Lower lobe of right lung (tissue), 2 donors: ENCODE data around the gene TSSK6. TPM values are rescaled to one million over a fixed set of nuclear protein-coding genes. Genes with fewer than 3 reads are reported as not detected.

Experiments used
- ATAC-seq, 2 donors: fragments of 200-7000 bp; cut with Tn5 transposase; one replicate each; pipeline ENCODE4 v1.9.1; 2020 to 2022; ENCODE audit warnings: mild to moderate bottlenecking in 2 of 2, moderate library complexity in 2 of 2
- DNase-seq: peaks from one replicate; pipeline ENCODE4 v3.0.0-alpha.2; 2020
- H3K27ac ChIP-seq: fragments of 200-600 bp; one replicate; pipeline ENCODE4 v1.8.0; 2022
- H3K27me3 ChIP-seq: fragments of 200-600 bp; one replicate; pipeline ENCODE4 v1.8.0; 2022; ENCODE audit warnings: low read depth
- H3K36me3 ChIP-seq: fragments of 200-600 bp; one replicate; pipeline ENCODE4 v1.8.0; 2022; ENCODE audit warnings: mild to moderate bottlenecking
- H3K4me1 ChIP-seq: fragments of 200-600 bp; one replicate; pipeline ENCODE4 v1.8.0; 2022
- H3K4me3 ChIP-seq: fragments of 200-600 bp; one replicate; pipeline ENCODE4 v1.8.0; 2022; ENCODE audit warnings: mild to moderate bottlenecking
- H3K9me3 ChIP-seq: fragments of 200-600 bp; one replicate; pipeline ENCODE4 v1.8.0; 2022
- intact Hi-C: fragments of 100-400 bp; cut with DNase I; formaldehyde crosslinking; loops from one replicate; pipeline ENCODE4 v1.11.0; 2022
- total RNA-seq: library from RNA; stranded (reverse); fragmentation: NEBNext Ultra II Directional; extraction: Animal tissue kit (Norgen Biotek cat#: 25700); gene quantifications from one replicate; pipeline ENCODE4 v1.2.1, GENCODE V29; 2021
- TF ChIP-seq, protein P1 (sequence below): fragments of 200-600 bp; IDR thresholded peaks from one replicate; pipeline ENCODE4 v1.8.0; 2022; ENCODE audit warnings: antibody characterized with exemption, mild to moderate bottlenecking
- donor health status: DM: no; HTN: yes; CAD: no; lungs with severe emphysema.

Gene TSSK6
- total RNA-seq, 1 donor from 2014 or later, result 2.9 TPM

DNA sequence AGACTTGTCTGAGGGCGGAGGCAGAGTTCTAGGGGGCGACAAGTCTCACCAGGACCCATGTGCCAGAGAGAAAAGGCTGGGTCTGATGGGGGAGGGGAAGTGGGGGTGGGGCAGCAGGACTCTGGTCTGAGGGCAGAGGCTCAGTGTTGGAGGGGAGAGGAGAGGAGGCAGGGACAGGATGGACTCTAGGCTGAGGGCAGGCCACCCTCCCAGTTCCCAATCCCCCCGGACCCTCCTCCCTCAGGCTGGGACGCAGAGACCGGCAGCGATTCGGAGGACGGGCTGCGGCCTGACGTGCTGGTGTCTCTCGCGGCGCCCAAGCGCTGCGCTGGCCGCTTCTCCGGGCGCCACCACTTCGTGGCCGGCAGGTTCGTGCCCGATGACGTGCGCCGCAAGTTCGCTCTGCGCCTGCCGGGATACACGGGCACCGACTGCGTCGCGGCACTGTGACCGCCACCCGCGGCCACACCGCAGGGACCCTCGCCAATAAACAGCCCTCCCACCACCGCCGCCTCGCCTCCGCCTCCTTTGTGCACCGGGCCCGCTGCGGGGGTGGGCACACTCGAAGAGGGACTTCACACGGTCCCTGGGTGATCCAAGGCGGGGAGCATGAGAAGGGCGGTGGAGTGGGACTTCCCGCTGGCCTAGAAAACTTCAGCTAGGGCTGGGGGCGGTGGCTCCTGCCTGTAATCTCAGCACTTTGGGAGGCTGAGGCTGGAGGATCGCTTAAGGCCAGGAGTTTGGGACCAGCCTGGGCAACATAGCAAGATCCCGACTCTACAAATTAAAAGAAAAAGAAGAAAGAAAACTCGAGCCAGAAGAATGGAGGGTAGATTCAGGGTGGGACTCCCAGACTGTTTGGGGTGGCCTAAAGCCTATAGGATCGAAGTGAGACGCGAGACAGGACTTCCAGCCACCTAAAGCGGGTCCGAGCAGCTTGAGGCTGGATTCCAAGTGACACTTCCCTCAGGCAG, 22.0 kb upstream of the TSSK6 start:
- H3K9me3 ChIP-seq, result no peaks in the 10 kb centered on the region
- H3K4me3 ChIP-seq, result peak overlapping the region; percentile 37
- H3K27me3 ChIP-seq, result peaks cover 51% of the 10 kb centered on the region
- H3K4me1 ChIP-seq, result peaks cover 26% of the 10 kb centered on the region
- peak in 1 of 2 donors; percentile 38 for ATAC-seq
- H3K27ac ChIP-seq, result no peak overlapping the region
- intact Hi-C loops, result no loop called here
- no peaks in the 10 kb centered on the region for H3K36me3 ChIP-seq
- TF ChIP-seq, protein P1, sequence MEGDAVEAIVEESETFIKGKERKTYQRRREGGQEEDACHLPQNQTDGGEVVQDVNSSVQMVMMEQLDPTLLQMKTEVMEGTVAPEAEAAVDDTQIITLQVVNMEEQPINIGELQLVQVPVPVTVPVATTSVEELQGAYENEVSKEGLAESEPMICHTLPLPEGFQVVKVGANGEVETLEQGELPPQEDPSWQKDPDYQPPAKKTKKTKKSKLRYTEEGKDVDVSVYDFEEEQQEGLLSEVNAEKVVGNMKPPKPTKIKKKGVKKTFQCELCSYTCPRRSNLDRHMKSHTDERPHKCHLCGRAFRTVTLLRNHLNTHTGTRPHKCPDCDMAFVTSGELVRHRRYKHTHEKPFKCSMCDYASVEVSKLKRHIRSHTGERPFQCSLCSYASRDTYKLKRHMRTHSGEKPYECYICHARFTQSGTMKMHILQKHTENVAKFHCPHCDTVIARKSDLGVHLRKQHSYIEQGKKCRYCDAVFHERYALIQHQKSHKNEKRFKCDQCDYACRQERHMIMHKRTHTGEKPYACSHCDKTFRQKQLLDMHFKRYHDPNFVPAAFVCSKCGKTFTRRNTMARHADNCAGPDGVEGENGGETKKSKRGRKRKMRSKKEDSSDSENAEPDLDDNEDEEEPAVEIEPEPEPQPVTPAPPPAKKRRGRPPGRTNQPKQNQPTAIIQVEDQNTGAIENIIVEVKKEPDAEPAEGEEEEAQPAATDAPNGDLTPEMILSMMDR, result no peak
- DNase-seq, result no peak

DNA sequence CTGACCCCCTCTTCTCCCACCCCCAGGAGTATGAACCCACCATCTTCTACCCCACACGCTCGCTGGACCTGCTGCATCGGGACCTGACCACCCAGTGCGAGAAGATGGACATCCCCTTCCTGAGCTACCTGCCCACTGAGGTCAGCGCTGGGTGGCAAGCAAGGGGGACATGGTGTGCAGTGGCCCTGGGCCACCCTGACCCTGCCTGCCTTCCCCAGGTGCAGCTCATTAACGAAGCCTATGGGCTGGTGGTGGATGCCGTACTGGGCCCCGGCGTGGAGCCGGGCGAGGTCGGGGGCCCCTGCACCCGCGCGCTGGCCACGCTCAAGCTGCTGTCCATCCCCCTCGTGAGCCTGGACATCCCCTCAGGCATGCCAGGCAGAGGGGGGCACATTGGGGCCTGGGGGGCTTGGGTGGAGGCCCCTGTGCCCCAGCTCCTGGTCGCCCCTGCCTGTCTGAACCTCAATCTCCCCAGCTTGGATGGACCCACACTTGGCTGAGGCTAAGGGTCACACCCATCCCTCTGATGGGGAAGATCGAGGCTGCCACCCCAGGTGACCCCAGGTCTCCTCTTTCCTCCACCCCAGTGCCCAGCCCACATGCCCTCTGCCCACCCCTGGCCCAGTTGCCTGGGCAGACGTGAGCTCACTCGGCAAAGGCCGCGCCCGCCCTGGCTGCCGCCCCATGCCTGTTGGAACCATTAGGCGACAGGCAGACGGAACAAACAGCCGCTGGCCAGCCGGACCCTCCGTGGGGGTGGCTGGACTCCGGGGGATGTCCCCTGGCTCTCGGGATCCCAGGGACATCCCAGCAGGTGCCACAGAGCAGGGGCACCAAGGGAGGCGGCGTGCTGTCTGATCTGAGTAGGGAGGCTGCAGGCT, 20.2 kb upstream of the TSSK6 start:
- Histone ChIP-seq H3K27me3 (peaks cover 33% of the 10 kb centered on the region), H3K9me3 (no peaks in the 10 kb centered on the region), H3K27ac (no peak overlapping the region), H3K4me3 (no peak overlapping the region), H3K4me1 (peaks cover 20% of the 10 kb centered on the region), H3K36me3 (no peaks in the 10 kb centered on the region)
- DNase-seq (no peak), ATAC-seq (no peak)
- TF ChIP-seq, protein P1, result no peak
- intact Hi-C loops, result no loop called here

DNA sequence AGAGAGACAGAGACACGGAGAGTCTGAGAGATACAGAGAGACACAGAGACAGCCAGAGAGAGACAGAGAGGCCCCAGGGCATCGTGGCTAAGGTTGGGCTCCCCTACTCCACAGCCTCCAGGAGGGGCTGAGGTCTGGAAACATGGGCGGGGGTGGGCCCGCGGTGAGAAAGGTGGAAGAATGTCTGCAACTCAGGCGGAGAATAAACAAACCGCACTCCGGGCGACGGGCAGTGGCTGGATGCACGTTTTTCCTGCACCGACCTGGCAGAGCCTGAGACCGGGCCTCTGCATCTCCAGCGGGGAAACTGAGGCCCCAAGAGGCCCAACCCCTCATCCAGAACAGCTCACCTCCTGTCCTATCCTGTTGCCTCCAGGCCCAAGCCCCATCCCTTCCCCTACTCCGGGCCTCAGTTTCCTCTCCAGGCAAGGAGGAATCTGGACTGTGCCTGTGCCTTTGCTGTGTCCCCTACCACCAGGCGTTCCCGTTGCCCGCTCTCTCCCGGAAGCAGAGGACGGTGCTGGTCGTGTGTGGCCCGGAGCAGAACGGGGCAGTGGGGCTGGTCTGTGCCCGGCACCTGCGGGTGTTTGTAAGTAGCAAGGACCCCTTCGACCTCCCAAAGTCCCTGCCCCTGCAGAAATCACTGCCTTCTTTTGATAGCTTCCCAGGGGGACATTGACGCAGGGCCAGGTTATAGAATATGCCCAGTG, 19.4 kb upstream of the TSSK6 start:
- intact Hi-C loops, result no loop called here
- ATAC-seq (no peak), DNase-seq (no peak)
- Histone ChIP-seq H3K4me1 (peaks cover 19% of the 10 kb centered on the region), H3K27me3 (peaks cover 24% of the 10 kb centered on the region), H3K36me3 (no peaks in the 10 kb centered on the region), H3K9me3 (no peaks in the 10 kb centered on the region), H3K27ac (no peak overlapping the region), H3K4me3 (no peak overlapping the region)
- TF ChIP-seq, protein P1, result no peak

DNA sequence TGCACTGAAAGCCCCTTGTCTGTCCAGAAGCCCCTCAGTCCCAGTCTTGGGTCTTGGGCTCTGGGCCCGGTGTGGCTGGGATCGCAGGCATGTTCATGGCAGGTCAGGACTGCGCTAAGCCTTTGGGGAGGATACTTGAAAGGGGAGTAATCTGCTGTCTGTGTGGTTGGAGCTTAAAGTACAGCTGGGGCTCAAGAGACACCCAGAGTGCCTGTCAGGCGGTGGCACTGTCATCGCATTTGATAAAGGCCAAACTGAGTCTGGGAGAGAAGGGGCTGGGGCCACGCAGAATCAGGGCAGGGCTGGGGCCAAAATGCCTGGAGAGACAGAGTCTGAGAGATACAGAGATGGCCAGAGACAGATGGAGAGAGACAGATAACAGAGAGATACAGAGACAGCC, 18.5 kb upstream of the TSSK6 start:
- TF ChIP-seq, protein P1, result no peak
- Histone ChIP-seq H3K9me3 (no peaks in the 10 kb centered on the region), H3K4me1 (peaks cover 17% of the 10 kb centered on the region), H3K4me3 (no peak overlapping the region), H3K27ac (no peak overlapping the region), H3K27me3 (peaks cover 16% of the 10 kb centered on the region), H3K36me3 (peaks cover 5% of the 10 kb centered on the region)
- ATAC-seq, result no peak
- DNase-seq, result no peak
- intact Hi-C loops, result no loop called here
